OCI-LY3 (cell line): ENCODE data around the gene TRDMT1.

Source experiments
- H2AFZ ChIP-seq: fragments of 200-600, 300-600 bp; shearing (Covaris generic); 2 replicates; pipeline ENCODE4 v1.6.0; 2014; ENCODE audit warnings: antibody characterized with exemption, low read depth, low read length
- H3K27ac ChIP-seq: fragments of 200-600, 300-600 bp; sonication (generic); 2 replicates; pipeline ENCODE4 v1.5.1; 2014; ENCODE audit warnings: mild to moderate bottlenecking, low read length, moderate library complexity, mixed read lengths
- H3K27me3 ChIP-seq: fragments of 200-600, 300-600 bp; sonication (generic); 2 replicates; pipeline ENCODE4 v1.6.1; 2014; ENCODE audit warnings: low read depth, low read length, mixed read lengths
- H3K36me3 ChIP-seq: fragments of 200-600, 300-600 bp; sonication (generic); replicated peaks from 2 replicates; pipeline ENCODE3; 2014; ENCODE audit warnings: low read depth, low read length, mixed read lengths
- H3K4me1 ChIP-seq: fragments of 300-600, 200-600 bp; sonication (generic); 2 replicates; pipeline ENCODE4 v1.6.1; 2014; ENCODE audit warnings: low read length, mixed read lengths
- H3K4me2 ChIP-seq: fragments of 200-600, 300-600 bp; sonication (generic); 2 replicates; pipeline ENCODE4 v1.6.1; 2014; ENCODE audit warnings: low read length, mixed read lengths
- H3K4me3 ChIP-seq: fragments of 300-600, 200-600 bp; sonication (generic); 2 replicates; pipeline ENCODE4 v1.5.1; 2014; ENCODE audit warnings: antibody characterized with exemption, mild to moderate bottlenecking, low read length, moderate library complexity
- H3K79me2 ChIP-seq: fragments of 300-600, 200-600 bp; shearing (Covaris generic); 2 replicates; pipeline ENCODE4 v1.6.1; 2014; ENCODE audit warnings: mild to moderate bottlenecking, low read length, mixed read lengths
- H3K9ac ChIP-seq: fragments of 300-600, 200-600 bp; shearing (Covaris generic); 2 replicates; pipeline ENCODE4 v1.6.0; 2014; ENCODE audit warnings: mild to moderate bottlenecking, low read length, moderate library complexity
- H3K9me3 ChIP-seq: fragments of 200-600, 300-600 bp; shearing (Covaris generic); 2 replicates; pipeline ENCODE4 v1.6.1; 2014; ENCODE audit warnings: low read length, mixed read lengths; ENCODE audit not compliant: insufficient read depth
- H4K20me1 ChIP-seq: fragments of 200-600, 300-600 bp; sonication (generic); 2 replicates; pipeline ENCODE4 v1.6.1; 2016; ENCODE audit warnings: low read length, mixed read lengths; ENCODE audit not compliant: insufficient read depth
- EZH2phosphoT487 ChIP-seq: fragments of 200-600 bp; shearing (Covaris generic); IDR thresholded peaks from 2 replicates; pipeline ENCODE4 v1.6.1; 2018; ENCODE audit warnings: antibody characterized with exemption, mixed run types, low read depth
- TF ChIP-seq, protein P1 (sequence below): fragments of 200-600, 300-600 bp; sonication (generic); IDR thresholded peaks from 2 replicates; pipeline ENCODE4 v1.5.1; 2014; ENCODE audit warnings: antibody characterized with exemption, low read length, low read depth

TRDMT1 gene

DNA sequence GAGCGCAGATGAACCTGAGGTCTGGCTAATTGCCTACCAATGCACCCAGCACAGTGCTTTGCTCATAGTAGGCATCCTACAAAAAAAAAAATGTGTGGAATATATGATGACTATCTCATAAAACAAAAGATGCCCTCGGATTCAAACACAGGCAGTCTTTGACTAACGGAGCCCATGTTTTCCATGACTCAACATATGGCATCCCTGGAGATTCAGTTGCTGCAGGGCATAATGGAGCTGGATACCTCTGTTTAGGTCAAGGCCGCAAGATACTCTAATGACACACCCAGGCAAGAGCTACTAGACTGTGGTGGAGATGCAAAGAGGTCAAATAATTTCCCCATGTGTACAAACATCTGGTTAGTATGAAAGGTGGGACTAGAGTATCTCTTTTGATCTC is 88.1 kb downstream of the TRDMT1 start:
- H3K4me3 ChIP-seq = no peak overlapping the region
- no peaks in the 10 kb centered on the region for H3K9me3 ChIP-seq
- H3K27me3 ChIP-seq = no peaks in the 10 kb centered on the region
- no peak overlapping the region for H2AFZ ChIP-seq
- no peak overlapping the region for H3K27ac ChIP-seq
- H3K4me2 ChIP-seq = no peak overlapping the region
- no peaks in the 10 kb centered on the region for H3K36me3 ChIP-seq
- no peaks in the 10 kb centered on the region for H3K79me2 ChIP-seq
- no peaks in the 10 kb centered on the region for H3K4me1 ChIP-seq
- H3K9ac ChIP-seq = no peak overlapping the region
- no peaks in the 10 kb centered on the region for H4K20me1 ChIP-seq
- no peak for TF ChIP-seq EZH2phosphoT487
- TF ChIP-seq, protein P1, sequence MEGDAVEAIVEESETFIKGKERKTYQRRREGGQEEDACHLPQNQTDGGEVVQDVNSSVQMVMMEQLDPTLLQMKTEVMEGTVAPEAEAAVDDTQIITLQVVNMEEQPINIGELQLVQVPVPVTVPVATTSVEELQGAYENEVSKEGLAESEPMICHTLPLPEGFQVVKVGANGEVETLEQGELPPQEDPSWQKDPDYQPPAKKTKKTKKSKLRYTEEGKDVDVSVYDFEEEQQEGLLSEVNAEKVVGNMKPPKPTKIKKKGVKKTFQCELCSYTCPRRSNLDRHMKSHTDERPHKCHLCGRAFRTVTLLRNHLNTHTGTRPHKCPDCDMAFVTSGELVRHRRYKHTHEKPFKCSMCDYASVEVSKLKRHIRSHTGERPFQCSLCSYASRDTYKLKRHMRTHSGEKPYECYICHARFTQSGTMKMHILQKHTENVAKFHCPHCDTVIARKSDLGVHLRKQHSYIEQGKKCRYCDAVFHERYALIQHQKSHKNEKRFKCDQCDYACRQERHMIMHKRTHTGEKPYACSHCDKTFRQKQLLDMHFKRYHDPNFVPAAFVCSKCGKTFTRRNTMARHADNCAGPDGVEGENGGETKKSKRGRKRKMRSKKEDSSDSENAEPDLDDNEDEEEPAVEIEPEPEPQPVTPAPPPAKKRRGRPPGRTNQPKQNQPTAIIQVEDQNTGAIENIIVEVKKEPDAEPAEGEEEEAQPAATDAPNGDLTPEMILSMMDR = no peak

DNA sequence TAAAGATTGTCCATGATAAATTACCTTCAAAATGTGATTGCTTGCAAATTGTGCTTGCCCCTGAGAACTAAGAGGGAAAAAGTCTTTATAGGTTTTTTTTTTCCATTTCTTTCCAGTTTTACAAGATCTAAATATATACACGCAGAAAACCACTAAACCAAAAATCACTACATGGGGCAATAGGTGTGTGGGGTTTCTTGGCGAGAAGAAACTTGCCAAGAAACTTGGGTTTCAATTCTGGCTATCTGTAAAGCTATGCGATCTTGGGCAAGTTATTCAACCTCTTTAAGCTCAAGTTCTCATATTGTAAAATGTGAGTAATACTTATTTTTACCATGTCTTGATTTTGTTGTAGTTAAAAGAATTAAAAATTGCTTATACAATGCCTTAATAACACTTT is 88.9 kb downstream of the TRDMT1 start:
- no peaks in the 10 kb centered on the region for H3K9me3 ChIP-seq
- H3K4me3 ChIP-seq = no peak overlapping the region
- no peak overlapping the region for H3K4me2 ChIP-seq
- no peaks in the 10 kb centered on the region for H3K36me3 ChIP-seq
- H4K20me1 ChIP-seq = no peaks in the 10 kb centered on the region
- no peak overlapping the region for H3K27ac ChIP-seq
- H3K27me3 ChIP-seq = no peaks in the 10 kb centered on the region
- no peaks in the 10 kb centered on the region for H3K79me2 ChIP-seq
- H3K9ac ChIP-seq = no peak overlapping the region
- no peak overlapping the region for H2AFZ ChIP-seq
- H3K4me1 ChIP-seq = no peaks in the 10 kb centered on the region
- TF ChIP-seq EZH2phosphoT487 = no peak
- TF ChIP-seq, protein P1 = no peak

DNA sequence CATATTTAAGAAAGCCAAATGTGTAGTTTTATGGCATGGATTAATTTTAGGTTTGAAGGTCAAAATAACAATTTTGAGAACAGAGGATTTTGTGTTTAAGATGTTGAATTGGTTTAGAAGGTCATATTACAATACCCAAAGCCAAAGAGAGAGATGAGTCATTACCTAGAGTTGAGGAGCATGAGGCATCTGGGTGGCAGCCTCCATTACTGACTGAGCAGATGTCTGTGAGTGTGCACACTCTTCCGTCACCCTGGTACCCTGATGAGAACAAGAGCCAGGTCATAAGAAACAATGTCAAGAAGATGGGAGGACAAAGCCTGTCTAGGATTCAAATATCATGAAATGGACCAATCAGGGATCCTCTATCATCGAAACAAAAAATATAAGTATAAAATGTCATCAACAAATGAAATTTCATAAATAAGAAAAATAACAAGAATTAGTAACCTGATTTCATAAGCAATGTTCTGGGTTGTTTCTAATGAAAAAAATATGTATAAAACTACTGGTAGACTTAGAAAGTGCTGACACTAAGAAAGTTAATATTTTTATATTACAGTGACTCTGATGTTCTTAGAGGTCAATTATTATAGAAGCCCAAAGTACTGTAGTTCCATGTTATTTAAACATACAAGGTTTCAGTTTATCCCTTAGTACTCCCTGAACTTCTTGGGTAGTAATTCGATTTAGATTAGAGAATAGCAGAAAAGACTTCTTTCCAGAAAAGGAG is 91.8 kb downstream of the TRDMT1 start:
- no peak for TF ChIP-seq EZH2phosphoT487
- TF ChIP-seq, protein P1 = no peak

DNA sequence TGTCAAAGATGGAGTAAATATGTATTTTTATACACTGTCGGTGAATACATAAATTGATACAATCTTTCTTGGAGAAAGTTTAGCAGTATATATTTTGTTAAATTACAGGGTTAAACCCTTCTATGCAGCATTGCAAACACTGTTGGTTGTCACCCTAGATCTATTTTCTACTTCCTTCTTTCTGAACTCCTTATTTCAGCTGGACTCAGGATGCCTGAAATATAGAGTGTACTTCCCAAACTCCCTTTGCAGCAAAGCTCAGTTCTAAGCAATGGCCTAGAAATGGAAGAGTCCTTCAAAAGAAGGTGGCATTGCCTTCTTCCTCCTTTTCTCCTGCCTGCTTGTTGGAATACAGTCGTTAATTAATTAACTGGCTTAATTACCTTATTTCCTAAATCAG is 92.4 kb downstream of the TRDMT1 start:
- Histone ChIP-seq H3K27ac (no peak overlapping the region), H3K36me3 (no peaks in the 10 kb centered on the region), H3K4me2 (no peak overlapping the region), H3K27me3 (no peaks in the 10 kb centered on the region), H4K20me1 (no peaks in the 10 kb centered on the region), H3K9ac (no peak overlapping the region), H3K9me3 (no peaks in the 10 kb centered on the region), H2AFZ (no peak overlapping the region), H3K4me1 (no peaks in the 10 kb centered on the region), H3K4me3 (no peak overlapping the region), H3K79me2 (no peaks in the 10 kb centered on the region)
- TF ChIP-seq, protein P1 = no peak
- no peak for TF ChIP-seq EZH2phosphoT487

More for the DNA sequence above, 91.8 kb downstream of the TRDMT1 start:
- Histone ChIP-seq H3K27me3 (no peaks in the 10 kb centered on the region), H3K9ac (no peak overlapping the region), H3K4me2 (no peak overlapping the region), H3K4me1 (no peaks in the 10 kb centered on the region), H3K27ac (no peak overlapping the region), H4K20me1 (no peaks in the 10 kb centered on the region), H3K9me3 (no peaks in the 10 kb centered on the region), H3K79me2 (no peaks in the 10 kb centered on the region), H3K4me3 (no peak overlapping the region), H3K36me3 (no peaks in the 10 kb centered on the region), H2AFZ (no peak overlapping the region)
